Activated B cell treated with CpG ODN at 0.5 μM for 24 hours (primary cell): ENCODE results near the gene PSME3IP1. TPM values are rescaled to one million over a fixed set of nuclear protein-coding genes. Genes with fewer than 3 reads are reported as not detected.

ENCODE experiments used
- ATAC-seq: fragments of 200-7000 bp; cut with Tn5 transposase; one replicate; pipeline ENCODE4 v1.10.0; 2021; ENCODE audit warnings: low read depth, mild to moderate bottlenecking, moderate library complexity
- CTCF ChIA-PET: fragments of 350-600 bp; sonication (Branson Sonifier 250); formaldehyde crosslinking; loops from one replicate; lab custom pipeline; 2021; ENCODE audit warnings: antibody characterized with exemption; lab: Charles Lee
- POLR2A ChIA-PET: fragments of 350-600 bp; sonication (Branson Sonifier 250); formaldehyde crosslinking; loops from one replicate; lab custom pipeline; 2021; ENCODE audit warnings: antibody characterized with exemption; lab: Charles Lee
- DNase-seq: peaks from one replicate; pipeline ENCODE4 v3.0.0; 2022
- H3K27ac Mint-ChIP-seq: one replicate; pipeline ENCODE4 v1.8.0; 2020; ENCODE audit warnings: mixed read lengths
- H3K27me3 Mint-ChIP-seq: one replicate; pipeline ENCODE4 v1.8.0; 2021; ENCODE audit warnings: mixed read lengths
- H3K36me3 Mint-ChIP-seq: one replicate; pipeline ENCODE4 v1.8.0; 2021; ENCODE audit warnings: low read depth, mixed read lengths
- H3K4me1 Mint-ChIP-seq: one replicate; pipeline ENCODE4 v1.8.0; 2021; ENCODE audit warnings: mixed read lengths
- H3K4me3 Mint-ChIP-seq: one replicate; pipeline ENCODE4 v1.8.0; 2020; ENCODE audit warnings: mild to moderate bottlenecking, mixed read lengths
- H3K9me3 Mint-ChIP-seq: one replicate; pipeline ENCODE4 v1.8.0; 2020; ENCODE audit warnings: mixed read lengths
- CTCF ChIP-seq: fragments of 200-600 bp; IDR thresholded peaks from one replicate; pipeline ENCODE4 v1.8.0; 2022; ENCODE audit warnings: antibody characterized with exemption, mild to moderate bottlenecking
- intact Hi-C: fragments of 100-400 bp; cut with micrococcal nuclease; formaldehyde crosslinking; loops from one replicate; pipeline ENCODE4 v1.15.1; 2024
- total RNA-seq: library from RNA; stranded (reverse); gene quantifications from 2 replicates; pipeline ENCODE4 v1.2.3, GENCODE V29; 2022

The PSME3IP1 gene
- total RNA-seq, 1 donor from 2014 or later: 147 TPM

GRCh38 chr16:57178196-57178595 is 7.6 kb downstream of the PSME3IP1 start:
- no peaks in the 10 kb centered on the region for H3K9me3 Mint-ChIP-seq
- no peak for ATAC-seq
- TF ChIP-seq CTCF: no peak
- no peak overlapping the region for H3K4me3 Mint-ChIP-seq
- peaks cover 7% of the 10 kb centered on the region for H3K4me1 Mint-ChIP-seq
- H3K27ac Mint-ChIP-seq: no peak overlapping the region
- no peak for DNase-seq
- POLR2A ChIA-PET: no interaction called here
- intact Hi-C loops: no loop called here
- CTCF ChIA-PET: no interaction called here
- peaks cover 20% of the 10 kb centered on the region for H3K36me3 Mint-ChIP-seq
- no peaks in the 10 kb centered on the region for H3K27me3 Mint-ChIP-seq

DNA sequence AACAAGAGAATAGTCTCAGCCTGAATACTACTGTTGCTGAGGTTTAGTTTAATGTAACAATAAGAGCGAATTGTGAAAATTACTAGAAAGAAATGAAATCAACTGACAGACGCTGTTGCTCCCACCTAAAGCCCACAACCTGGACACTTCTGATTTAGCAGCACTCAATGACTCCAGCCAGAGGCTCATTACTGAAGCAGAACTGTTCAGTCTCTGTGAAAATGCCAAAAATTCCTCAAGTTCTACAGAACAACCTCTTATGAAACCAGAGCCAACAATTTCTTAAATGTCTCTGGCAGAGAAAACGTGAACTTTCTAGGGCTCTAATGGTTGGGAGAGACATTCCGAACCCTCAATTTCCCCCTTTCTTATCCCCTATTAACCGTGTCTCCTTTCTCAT is 9.9 kb downstream of the PSME3IP1 start:
- intact Hi-C loops: no loop called here

DNA sequence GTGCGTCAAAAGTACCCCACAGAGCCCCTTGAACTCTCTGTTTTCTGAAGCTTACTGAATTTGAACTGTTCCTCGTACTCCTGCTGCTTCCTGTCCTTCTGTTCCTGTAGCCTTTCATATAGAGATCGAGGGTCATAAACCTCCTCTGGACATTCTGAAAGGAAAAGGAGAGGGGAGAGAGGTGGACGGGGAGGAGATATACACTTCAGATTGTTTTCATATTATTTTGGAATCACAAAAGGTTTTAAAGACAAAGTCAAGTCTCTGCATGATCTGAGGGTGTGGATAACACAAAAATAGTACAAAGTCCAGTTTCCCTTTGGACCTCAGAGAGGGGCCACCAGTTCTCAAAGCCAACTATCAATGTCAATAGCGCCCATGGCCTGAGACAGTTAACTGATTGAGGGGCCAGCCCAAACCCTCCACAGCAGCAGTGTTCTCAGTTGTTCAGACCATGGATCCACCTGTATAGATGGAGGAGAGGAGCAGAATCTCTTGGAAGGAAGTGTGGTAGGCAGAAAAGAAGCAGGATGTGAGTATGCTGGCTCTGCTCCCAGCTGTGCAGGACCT is 13.0 kb downstream of the PSME3IP1 start:
- H3K27ac Mint-ChIP-seq: no peak overlapping the region
- no peak overlapping the region for H3K4me3 Mint-ChIP-seq
- ChIA-PET POLR2A (no interaction called here), CTCF (no interaction called here)
- TF ChIP-seq CTCF: no peak
- peaks cover 60% of the 10 kb centered on the region for H3K36me3 Mint-ChIP-seq
- no peaks in the 10 kb centered on the region for H3K9me3 Mint-ChIP-seq
- peaks cover 2% of the 10 kb centered on the region for H3K4me1 Mint-ChIP-seq
- no peaks in the 10 kb centered on the region for H3K27me3 Mint-ChIP-seq
- no peak for ATAC-seq
- no peak for DNase-seq
- intact Hi-C loops: no loop called here

More for the DNA sequence above, 9.9 kb downstream of the PSME3IP1 start:
- H3K4me3 Mint-ChIP-seq: no peak overlapping the region
- no peak overlapping the region for H3K27ac Mint-ChIP-seq
- peaks cover 42% of the 10 kb centered on the region for H3K36me3 Mint-ChIP-seq
- DNase-seq (no peak), ATAC-seq (no peak)
- TF ChIP-seq CTCF: no peak
- ChIA-PET POLR2A (interaction anchor here (2.1 kb wide), 1 partner anchor 10 kb away, joined by 10 read pairs; the partner anchor contains the start of genes PSME3IP1 and RSPRY1), CTCF (interaction anchor here (1.2 kb wide), 1 partner anchor 83 kb away, joined by 3 read pairs; the partner anchor contains the start of gene CPNE2)
- no peaks in the 10 kb centered on the region for H3K4me1 Mint-ChIP-seq
- no peaks in the 10 kb centered on the region for H3K9me3 Mint-ChIP-seq
- no peaks in the 10 kb centered on the region for H3K27me3 Mint-ChIP-seq

DNA sequence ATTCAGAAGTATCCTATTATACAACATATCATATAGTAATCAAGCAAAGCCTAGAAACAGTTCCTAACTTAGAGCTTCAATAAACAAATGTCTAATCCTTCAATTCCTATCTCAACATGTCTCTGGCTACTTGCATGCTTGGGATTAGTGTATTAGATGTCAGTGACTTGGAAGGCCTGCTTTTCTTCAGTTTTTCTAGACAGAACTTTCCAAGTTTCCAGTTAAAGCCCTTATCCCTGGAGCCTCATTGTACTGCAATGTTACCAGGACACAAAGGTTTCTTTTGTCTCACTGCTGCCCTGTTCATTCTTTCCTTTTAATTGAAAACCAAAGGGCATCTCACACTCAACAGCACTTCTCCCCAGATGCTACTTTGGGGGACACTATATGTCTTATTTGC is 16.5 kb downstream of the PSME3IP1 start:
- intact Hi-C loops: loop anchor here (2.0 to 5.0 kb wide), 2 partner anchors 77 to 592 kb away; partner anchors contain the start of gene CPNE2
- TF ChIP-seq CTCF: no peak
- CTCF ChIA-PET: interaction anchor here (0.9 to 1.6 kb wide), 2 partner anchors 86 to 204 kb away, joined by 3 to 4 read pairs; no protein-coding TSS in a partner anchor
- Mint-ChIP-seq H3K36me3 (peaks cover 78% of the 10 kb centered on the region), H3K27me3 (no peaks in the 10 kb centered on the region), H3K4me1 (peaks cover 14% of the 10 kb centered on the region), H3K4me3 (no peak overlapping the region), H3K9me3 (no peaks in the 10 kb centered on the region), H3K27ac (no peak overlapping the region)
- no peak for ATAC-seq
- POLR2A ChIA-PET: interaction anchor here (0.7 kb wide), 2 partner anchors 8 to 207 kb away, joined by 5 to 8 read pairs; no protein-coding TSS in a partner anchor
- DNase-seq: no peak

GRCh38 chr16:57167953-57168352 is 17.9 kb downstream of the PSME3IP1 start:
- intact Hi-C loops: loop anchor here (1.0 to 5.0 kb wide), 5 partner anchors 75 to 591 kb away; partner anchors contain the start of gene CPNE2
- DNase-seq (no peak), ATAC-seq (peak; percentile 67)
- H3K9me3 Mint-ChIP-seq: no peaks in the 10 kb centered on the region
- no peak overlapping the region for H3K27ac Mint-ChIP-seq
- H3K27me3 Mint-ChIP-seq: no peaks in the 10 kb centered on the region
- CTCF ChIA-PET: interaction anchor here (0.6 to 2.0 kb wide), 4 partner anchors 83 to 223 kb away, joined by 3 to 7 read pairs (median 3); no protein-coding TSS in a partner anchor
- H3K36me3 Mint-ChIP-seq: peaks cover 81% of the 10 kb centered on the region
- H3K4me1 Mint-ChIP-seq: peaks cover 14% of the 10 kb centered on the region
- TF ChIP-seq CTCF: no peak
- H3K4me3 Mint-ChIP-seq: no peak overlapping the region
- POLR2A ChIA-PET: interaction anchor here (0.7 kb wide), 1 partner anchor 297 kb away, joined by 3 read pairs; no protein-coding TSS in a partner anchor
